Stimulated activated CD4-positive, alpha-beta T cell treated with anti-CD3 and anti-CD28 coated beads, Interleukin-4, amount 100 ng/mL, for 24 hours (primary cell): Measurements from ENCODE around the gene SLC25A18.
"Not testable (repeated sequence)": the region's sequence is repeated elsewhere in the genome, so short reads cannot be mapped to it uniquely, and the experiment has no call there.

ENCODE experiments used
- DNase-seq: peaks from one replicate; pipeline ENCODE4 v3.0.0-alpha.2; 2020

SLC25A18 gene

GRCh38 chr22:17612057-17612456, 48.8 kb downstream of the SLC25A18 start:
- no peak for DNase-seq

- DNase-seq: no peak
Observed at GRCh38 chr22:17613280-17613679, 50.0 kb downstream of the SLC25A18 start.

- no peak for DNase-seq
Observed at GRCh38 chr22:17627961-17628405, 64.7 kb downstream of the SLC25A18 start.

- DNase-seq: peak; percentile 96
Observed at GRCh38 chr22:17628406-17629172, 65.3 kb downstream of the SLC25A18 start, which contains the start of gene ATP6V1E1. ATP6V1E1 (minus strand) TSS chr22:17628749; CDS start chr22:17628635, 114 bp downstream.

- no peak for DNase-seq
Observed at GRCh38 chr22:17629173-17629489, 65.8 kb downstream of the SLC25A18 start.

- no peak for DNase-seq
Observed at GRCh38 chr22:17629641-17630040, 66.3 kb downstream of the SLC25A18 start.

GRCh38 chr22:17631076-17631565, 67.8 kb downstream of the SLC25A18 start:
- no peak for DNase-seq

- DNase-seq: no peak
Observed at GRCh38 chr22:17633217-17633997, 70.1 kb downstream of the SLC25A18 start.

GRCh38 chr22:17633998-17634323, 70.7 kb downstream of the SLC25A18 start:
- no peak for DNase-seq

GRCh38 chr22:17634696-17635095, 71.4 kb downstream of the SLC25A18 start:
- DNase-seq: no peak

- not testable (repeated sequence) for DNase-seq
Observed at GRCh38 chr22:17636850-17637249, 73.6 kb downstream of the SLC25A18 start.

GRCh38 chr22:17637490-17638181, 74.3 kb downstream of the SLC25A18 start:
- DNase-seq: no peak

GRCh38 chr22:17638182-17638431, 74.8 kb downstream of the SLC25A18 start:
- no peak for DNase-seq

- peak; percentile 89 for DNase-seq
Observed at GRCh38 chr22:17638432-17639246, 75.3 kb downstream of the SLC25A18 start, which contains the start of gene BCL2L13. BCL2L13 (plus strand) TSS chr22:17638757; CDS start chr22:17655712, 16,955 bp downstream.

GRCh38 chr22:17639247-17639741, 76.0 kb downstream of the SLC25A18 start:
- peak; percentile 7 for DNase-seq
